IMR-90 (cell line): ENCODE measurements around the gene TBX1. TPM values are rescaled to one million over a fixed set of nuclear protein-coding genes. Genes with fewer than 3 reads are reported as not detected.

ENCODE experiments used
- ATAC-seq: fragments of 200-7000 bp; cut with Tn5 transposase; 2 replicates; pipeline ENCODE4 v1.9.1; 2020; ENCODE audit warnings: low read depth, mild to moderate bottlenecking, moderate library complexity
- BruUV-seq: library from RNA; stranded (reverse); fragments of 400-500 nt; replicated peaks from 2 replicates; lab custom pipeline; 2021; lab: Mats Ljungman, UMichigan
- CTCF ChIA-PET: fragments of 300-600 bp; formaldehyde crosslinking; extraction: SDS; loops from one replicate; lab custom pipeline; 2021; ENCODE audit warnings: antibody characterized with exemption; lab: Yijun Ruan, JAX
- POLR2A ChIA-PET: fragments of 300-600 bp; sonication (Branson Sonifier 250); formaldehyde crosslinking; loops from one replicate; lab custom pipeline; 2022; ENCODE audit warnings: antibody characterized with exemption; ENCODE audit not compliant: unreplicated experiment; lab: Charles Lee
- DNase-seq: peaks from one replicate; pipeline ENCODE4 v3.0.0; 2013
- H2AFZ ChIP-seq: replicated peaks from 2 replicates; pipeline ENCODE3; 2013; ENCODE audit warnings: low read length, mild to moderate bottlenecking; ENCODE audit not compliant: poor library complexity
- H2AK5ac ChIP-seq: 2 replicates; pipeline ENCODE4 v1.6.1; 2013; ENCODE audit warnings: low read depth, low read length, inconsistent platforms
- H2AK9ac ChIP-seq: replicated peaks from 2 replicates; pipeline ENCODE3; 2013; ENCODE audit warnings: mild to moderate bottlenecking, low read depth, low read length, moderate library complexity; ENCODE audit not compliant: poor library complexity
- H2BK120ac ChIP-seq: 2 replicates; pipeline ENCODE4 v1.6.1; 2013; ENCODE audit warnings: low read depth, low read length, inconsistent platforms
- H2BK15ac ChIP-seq: 3 replicates; pipeline ENCODE4 v1.6.1; 2013; ENCODE audit warnings: low read depth, low read length, inconsistent platforms
- H2BK20ac ChIP-seq: 2 replicates; pipeline ENCODE4 v1.6.1; 2013; ENCODE audit warnings: low read depth, mild to moderate bottlenecking, inconsistent platforms, low read length, moderate library complexity
- H2BK5ac ChIP-seq: 2 replicates; pipeline ENCODE4 v1.6.1; 2013; ENCODE audit warnings: mild to moderate bottlenecking, low read depth, low read length, inconsistent platforms; ENCODE audit not compliant: poor library complexity, severe bottlenecking
- H3K14ac ChIP-seq: replicated peaks from 2 replicates; pipeline ENCODE4 v1.6.1; 2013; ENCODE audit warnings: low read depth, low read length, inconsistent platforms
- H3K18ac ChIP-seq: 2 replicates; pipeline ENCODE4 v1.6.1; 2013; ENCODE audit warnings: low read depth, low read length, control low read depth
- H3K23ac ChIP-seq: 2 replicates; pipeline ENCODE4 v1.6.1; 2013; ENCODE audit warnings: low read depth, low read length, inconsistent platforms
- H3K27ac ChIP-seq: 2 replicates; pipeline ENCODE4 v1.5.1; 2013; ENCODE audit warnings: mild to moderate bottlenecking, control low read depth, low read length; ENCODE audit not compliant: insufficient read depth
- H3K27me3 ChIP-seq: 2 replicates; pipeline ENCODE4 v1.6.1; 2013; ENCODE audit warnings: low read length; ENCODE audit not compliant: control insufficient read depth, insufficient read depth
- H3K36me3 ChIP-seq: 2 replicates; pipeline ENCODE4 v1.6.1; 2013; ENCODE audit warnings: low read length, mixed read lengths; ENCODE audit not compliant: control insufficient read depth, insufficient read depth
- H3K4ac ChIP-seq: 2 replicates; pipeline ENCODE4 v1.6.1; 2013; ENCODE audit warnings: low read depth, low read length, inconsistent platforms
- H3K4me1 ChIP-seq: 2 replicates; pipeline ENCODE4 v1.6.1; 2013; ENCODE audit warnings: low read length, mixed read lengths; ENCODE audit not compliant: control insufficient read depth, insufficient read depth
- H3K4me2 ChIP-seq: 2 replicates; pipeline ENCODE4 v1.6.1; 2013; ENCODE audit warnings: low read depth, mild to moderate bottlenecking, control low read depth, low read length, moderate library complexity
- H3K4me3 ChIP-seq: 2 replicates; pipeline ENCODE4 v1.5.1; 2013; ENCODE audit warnings: low read depth, mild to moderate bottlenecking, control low read depth, low read length, moderate library complexity; ENCODE audit not compliant: insufficient read depth
- H3K56ac ChIP-seq: 2 replicates; pipeline ENCODE4 v1.6.1; 2013; ENCODE audit warnings: low read length, inconsistent platforms; ENCODE audit not compliant: insufficient read depth; ENCODE audit errors: extremely low read depth
- H3K79me1 ChIP-seq, 2 experiments: 2 replicates each; pipeline ENCODE4 v1.6.1; 2013; ENCODE audit warnings: low read length in 2 of 2, inconsistent platforms in 1 of 2, low read depth in 1 of 2
- H3K9ac ChIP-seq: 2 replicates; pipeline ENCODE4 v1.6.1; 2013; ENCODE audit warnings: low read depth, low read length, control low read depth
- H3K9me1 ChIP-seq: 2 replicates; pipeline ENCODE4 v1.6.1; 2013; ENCODE audit warnings: low read length, inconsistent platforms; ENCODE audit not compliant: insufficient read depth
- H3K9me3 ChIP-seq: 2 replicates; pipeline ENCODE4 v1.6.1; 2013; ENCODE audit warnings: low read length; ENCODE audit not compliant: control insufficient read depth, insufficient read depth
- H4K20me1 ChIP-seq: 2 replicates; pipeline ENCODE4 v1.6.1; 2013; ENCODE audit warnings: low read length, inconsistent platforms; ENCODE audit not compliant: insufficient read depth
- H4K5ac ChIP-seq: 2 replicates; pipeline ENCODE4 v1.6.1; 2013; ENCODE audit warnings: mild to moderate bottlenecking, low read depth, low read length, control low read depth
- H4K8ac ChIP-seq, 2 experiments: 2 replicates each; pipeline ENCODE4 v1.6.1; 2013; ENCODE audit warnings: low read depth in 2 of 2, low read length in 2 of 2, control low read depth in 1 of 2, inconsistent platforms in 1 of 2
- H4K91ac ChIP-seq: 2 replicates; pipeline ENCODE4 v1.6.1; 2013; ENCODE audit warnings: low read depth, low read length, inconsistent platforms; ENCODE audit not compliant: insufficient read depth
- BHLHE40 ChIP-seq: fragments of 150-350 bp; IDR thresholded peaks from 2 replicates; pipeline ENCODE4 v1.6.1; 2016; ENCODE audit warnings: mild to moderate bottlenecking, low read depth, low read length
- CEBPB ChIP-seq: IDR thresholded peaks from 2 replicates; pipeline ENCODE4 v1.6.1; 2012; ENCODE audit warnings: low read depth, low read length, improper control_type of control experiment
- CHD1 ChIP-seq: IDR thresholded peaks from 2 replicates; pipeline ENCODE4 v1.6.1; 2012; ENCODE audit warnings: low read depth, low read length, improper control_type of control experiment
- FOS ChIP-seq: fragments of 150-350 bp; IDR thresholded peaks from 2 replicates; pipeline ENCODE4 v1.6.1; 2016; ENCODE audit warnings: low read depth, low read length
- MAFK ChIP-seq: IDR thresholded peaks from 2 replicates; pipeline ENCODE4 v1.6.1; 2012; ENCODE audit warnings: low read depth, low read length, improper control_type of control experiment
- MAZ ChIP-seq: IDR thresholded peaks from 2 replicates; pipeline ENCODE4 v1.6.1; 2012; ENCODE audit warnings: low read depth, mild to moderate bottlenecking, low read length, improper control_type of control experiment, moderate library complexity, borderline replicate concordance
- MXI1 ChIP-seq: IDR thresholded peaks from 2 replicates; pipeline ENCODE4 v1.6.1; 2012; ENCODE audit warnings: low read depth, mild to moderate bottlenecking, low read length, moderate library complexity, borderline replicate concordance
- NFE2L2 ChIP-seq: fragments of 150-350 bp; IDR thresholded peaks from 2 replicates; pipeline ENCODE4 v1.6.1; 2016; ENCODE audit warnings: low read depth, mild to moderate bottlenecking, low read length
- POLR2A ChIP-seq: IDR thresholded peaks from 2 replicates; pipeline ENCODE4 v1.6.1; 2012; ENCODE audit warnings: mild to moderate bottlenecking, low read depth, low read length
- RAD21 ChIP-seq: IDR thresholded peaks from 2 replicates; pipeline ENCODE4 v1.6.1; 2012; ENCODE audit warnings: low read length, improper control_type of control experiment
- RCOR1 ChIP-seq: IDR thresholded peaks from 2 replicates; pipeline ENCODE4 v1.6.1; 2012; ENCODE audit warnings: mild to moderate bottlenecking, low read length, improper control_type of control experiment; ENCODE audit not compliant: insufficient replicate concordance
- RFX5 ChIP-seq: IDR thresholded peaks from 2 replicates; pipeline ENCODE4 v1.8.0; 2012; ENCODE audit warnings: low read depth, mild to moderate bottlenecking, low read length, moderate library complexity
- SMC3 ChIP-seq: fragments of 150-350 bp; IDR thresholded peaks from 2 replicates; pipeline ENCODE4 v1.6.1; 2016; ENCODE audit warnings: low read depth, mild to moderate bottlenecking, antibody characterized with exemption, low read length, moderate library complexity
- whole genome bisulfite sequencing, 2 experiments: methylation state at CpG; one replicate each; pipeline versions ENCODE4 v1.1.5 to v1.1.7; 2013; ENCODE audit warnings: missing lambda C conversion rate in 2 of 2; ENCODE audit not compliant: insufficient read length in 1 of 2; ENCODE audit errors: extremely low coverage in 2 of 2; 5-methylcytosine and 5-hydroxymethylcytosine counted together
- dilution Hi-C: fragments of 300-500 bp; cut with HindIII; formaldehyde crosslinking; loops from one replicate; pipeline ENCODE4 v1.14.3; 2018; ENCODE audit warnings: low sequenced_read_pairs; ENCODE audit not compliant: unreplicated experiment
- in situ Hi-C: fragments of 300-500 bp; cut with MboI; formaldehyde crosslinking; loops from 3 replicates; pipeline ENCODE4 v1.14.3; 2019; ENCODE audit warnings: low sequenced_read_pairs, inconsistent platforms, mixed read lengths
- intact Hi-C: fragments of 100-400 bp; cut with micrococcal nuclease; formaldehyde crosslinking; loops from 2 replicates; pipeline ENCODE4 v1.10.0; 2022
- polyA plus RNA-seq, 3 experiments: library from polyadenylated mRNA; depleted of rRNA; stranded (reverse); fragments of >200 nt; gene quantifications; 2 replicates each; pipeline ENCODE4 v1.2.3, GENCODE V29; 2012; ENCODE audit warnings: low replicate concordance in 1 of 3
- total RNA-seq: library from RNA; depleted of rRNA; stranded (reverse); fragments of >200 nt; gene quantifications from 2 replicates; pipeline ENCODE4 v1.2.3, GENCODE V29; 2012
- TF ChIP-seq, protein P1 (sequence below): fragments of 150-350 bp; IDR thresholded peaks from 2 replicates; pipeline ENCODE4 v1.6.1; 2016; ENCODE audit warnings: low read depth, mild to moderate bottlenecking, low read length, moderate library complexity, borderline replicate concordance
- TF ChIP-seq, protein P2 (sequence below): conservative IDR thresholded peaks from 2 replicates; pipeline ENCODE4 v1.5.1; 2012; ENCODE audit warnings: mild to moderate bottlenecking, low read depth, low read length, improper control_type of control experiment
- TF ChIP-seq, protein P3 (sequence below): fragments of 150-350 bp; IDR thresholded peaks from 2 replicates; pipeline ENCODE4 v1.6.1; 2017; ENCODE audit warnings: mild to moderate bottlenecking, antibody characterized with exemption, low read length, low read depth

The TBX1 gene
- total and polyA plus RNA-seq, 2 of the 4 experiments (the other 2 are of a cell fraction), result 0.03 TPM; not detected in 1

DNA sequence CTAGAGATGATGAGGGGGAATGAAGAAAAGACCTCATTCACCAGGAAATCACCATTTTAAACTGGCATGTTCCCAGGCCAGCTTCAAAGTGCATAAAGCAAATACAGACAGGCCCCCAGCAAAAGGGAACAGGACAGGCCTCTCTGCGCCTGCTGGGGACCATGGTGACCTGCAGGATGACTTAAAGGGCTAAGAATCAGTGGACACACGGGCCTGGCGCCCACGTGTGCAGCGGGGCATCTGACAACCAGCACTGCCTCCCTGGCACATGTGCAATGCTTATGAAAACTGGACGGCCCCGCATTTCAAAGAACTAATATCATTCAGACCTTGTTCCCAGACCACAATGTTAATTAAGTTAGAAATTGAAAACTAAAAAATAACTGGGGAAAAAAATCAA, 35.6 kb downstream of the TBX1 start:
- no peak overlapping the region for H4K5ac ChIP-seq

More for the DNA sequence above, 35.6 kb downstream of the TBX1 start:
- Histone ChIP-seq H2AK5ac (no peak overlapping the region), H2BK15ac (no peak overlapping the region), H4K8ac (no peak overlapping the region), H3K79me1 (no peaks in the 10 kb centered on the region), H3K9me1 (peaks cover 6% of the 10 kb centered on the region), H2BK5ac (no peak overlapping the region), H3K27ac (no peak overlapping the region), H4K91ac (no peak overlapping the region), H2AFZ (peak overlapping the region; percentile 19), H3K4me2 (no peak overlapping the region), H3K27me3 (no peaks in the 10 kb centered on the region), H2AK9ac (no peak overlapping the region), H3K14ac (no peak overlapping the region), H2BK20ac (no peak overlapping the region), H3K56ac (no peak overlapping the region), H3K9me3 (peaks cover 7% of the 10 kb centered on the region), H3K4ac (no peak overlapping the region), H3K23ac (no peak overlapping the region), H3K4me1 (peaks cover 11% of the 10 kb centered on the region), H3K4me3 (no peak overlapping the region), H3K18ac (no peak overlapping the region), H4K20me1 (no peaks in the 10 kb centered on the region), H3K9ac (no peak overlapping the region), H2BK120ac (no peak overlapping the region), H3K36me3 (no peaks in the 10 kb centered on the region)
- dilution Hi-C loops, result no loop called here
- in situ Hi-C loops, result no loop called here
- no TSS peak for BruUV-seq
- TF ChIP-seq NFE2L2, result no peak
- TF ChIP-seq, protein P1, sequence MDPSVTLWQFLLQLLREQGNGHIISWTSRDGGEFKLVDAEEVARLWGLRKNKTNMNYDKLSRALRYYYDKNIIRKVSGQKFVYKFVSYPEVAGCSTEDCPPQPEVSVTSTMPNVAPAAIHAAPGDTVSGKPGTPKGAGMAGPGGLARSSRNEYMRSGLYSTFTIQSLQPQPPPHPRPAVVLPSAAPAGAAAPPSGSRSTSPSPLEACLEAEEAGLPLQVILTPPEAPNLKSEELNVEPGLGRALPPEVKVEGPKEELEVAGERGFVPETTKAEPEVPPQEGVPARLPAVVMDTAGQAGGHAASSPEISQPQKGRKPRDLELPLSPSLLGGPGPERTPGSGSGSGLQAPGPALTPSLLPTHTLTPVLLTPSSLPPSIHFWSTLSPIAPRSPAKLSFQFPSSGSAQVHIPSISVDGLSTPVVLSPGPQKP, result no peak
- no peak for TF ChIP-seq FOS
- TF ChIP-seq, protein P2, sequence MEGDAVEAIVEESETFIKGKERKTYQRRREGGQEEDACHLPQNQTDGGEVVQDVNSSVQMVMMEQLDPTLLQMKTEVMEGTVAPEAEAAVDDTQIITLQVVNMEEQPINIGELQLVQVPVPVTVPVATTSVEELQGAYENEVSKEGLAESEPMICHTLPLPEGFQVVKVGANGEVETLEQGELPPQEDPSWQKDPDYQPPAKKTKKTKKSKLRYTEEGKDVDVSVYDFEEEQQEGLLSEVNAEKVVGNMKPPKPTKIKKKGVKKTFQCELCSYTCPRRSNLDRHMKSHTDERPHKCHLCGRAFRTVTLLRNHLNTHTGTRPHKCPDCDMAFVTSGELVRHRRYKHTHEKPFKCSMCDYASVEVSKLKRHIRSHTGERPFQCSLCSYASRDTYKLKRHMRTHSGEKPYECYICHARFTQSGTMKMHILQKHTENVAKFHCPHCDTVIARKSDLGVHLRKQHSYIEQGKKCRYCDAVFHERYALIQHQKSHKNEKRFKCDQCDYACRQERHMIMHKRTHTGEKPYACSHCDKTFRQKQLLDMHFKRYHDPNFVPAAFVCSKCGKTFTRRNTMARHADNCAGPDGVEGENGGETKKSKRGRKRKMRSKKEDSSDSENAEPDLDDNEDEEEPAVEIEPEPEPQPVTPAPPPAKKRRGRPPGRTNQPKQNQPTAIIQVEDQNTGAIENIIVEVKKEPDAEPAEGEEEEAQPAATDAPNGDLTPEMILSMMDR, result no peak
- no peak for TF ChIP-seq CEBPB
- no peak for TF ChIP-seq RCOR1
- TF ChIP-seq SMC3, result no peak
- TF ChIP-seq, protein P3, sequence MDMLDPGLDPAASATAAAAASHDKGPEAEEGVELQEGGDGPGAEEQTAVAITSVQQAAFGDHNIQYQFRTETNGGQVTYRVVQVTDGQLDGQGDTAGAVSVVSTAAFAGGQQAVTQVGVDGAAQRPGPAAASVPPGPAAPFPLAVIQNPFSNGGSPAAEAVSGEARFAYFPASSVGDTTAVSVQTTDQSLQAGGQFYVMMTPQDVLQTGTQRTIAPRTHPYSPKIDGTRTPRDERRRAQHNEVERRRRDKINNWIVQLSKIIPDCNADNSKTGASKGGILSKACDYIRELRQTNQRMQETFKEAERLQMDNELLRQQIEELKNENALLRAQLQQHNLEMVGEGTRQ, result no peak
- no peak for TF ChIP-seq MAFK
- TF ChIP-seq POLR2A, result no peak
- no peak for TF ChIP-seq CHD1
- TF ChIP-seq RFX5, result no peak
- no peak for TF ChIP-seq RAD21
- no peak for TF ChIP-seq MXI1
- no peak for TF ChIP-seq BHLHE40
- TF ChIP-seq MAZ, result no peak
- ATAC-seq (no peak), DNase-seq (no peak)
- WGBS, 2 experiments, result no CpG with 5 or more reads among the region's 7 CpGs
- POLR2A ChIA-PET, result no interaction called here
- intact Hi-C loops, result no loop called here
- CTCF ChIA-PET, result no interaction called here
